Hindlimb muscle (tissue), 1 donor: ENCODE results near the gene CTXN1. TPM values are rescaled to one million over a fixed set of nuclear protein-coding genes. Genes with fewer than 3 reads are reported as not detected.
"Not testable (repeated sequence)": the region's sequence is repeated elsewhere in the genome, so short reads cannot be mapped to it uniquely, and the experiment has no call there.

Experiments
- DNase-seq: peaks from one replicate; pipeline ENCODE4 v3.0.0-alpha.2; 2013
- polyA plus RNA-seq: library from polyadenylated mRNA; unstranded; fragments of 120-200 nt; gene quantifications from one replicate; pipeline ENCODE4 v1.2.1, GENCODE V29; 2013; ENCODE audit not compliant: insufficient read length

The CTXN1 gene
- polyA plus RNA-seq, 1 donor = 2.6 TPM

DNA sequence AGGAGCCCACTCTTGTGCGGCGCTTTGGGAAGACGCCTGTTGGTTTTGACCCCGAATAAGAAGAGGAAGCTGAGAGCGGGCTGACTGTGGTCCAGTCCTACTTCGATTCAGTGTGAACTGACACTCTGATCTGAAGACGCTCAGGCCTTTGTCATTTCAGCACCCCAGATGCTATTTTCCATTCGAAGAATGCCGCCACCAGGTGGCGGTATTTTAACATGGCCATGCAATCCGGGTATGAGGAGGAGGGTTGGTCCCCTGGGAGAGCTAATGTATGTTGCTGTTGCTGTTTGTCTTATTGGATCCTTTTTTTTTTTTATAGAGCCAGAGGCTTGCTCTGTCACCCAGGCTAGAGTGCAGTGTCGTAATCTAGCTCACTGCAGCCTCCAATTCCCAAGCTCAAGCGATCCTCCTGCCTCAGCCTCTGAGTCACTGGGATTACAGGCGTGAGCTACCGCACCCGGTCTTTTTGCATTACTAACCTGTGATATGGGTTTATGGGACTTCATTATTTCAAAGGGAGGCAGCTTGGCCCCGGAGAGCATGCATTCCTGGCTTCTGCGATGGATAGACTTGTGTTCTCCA lies 18.3 kb upstream of the CTXN1 start:
- peak; percentile 92 for DNase-seq

DNA sequence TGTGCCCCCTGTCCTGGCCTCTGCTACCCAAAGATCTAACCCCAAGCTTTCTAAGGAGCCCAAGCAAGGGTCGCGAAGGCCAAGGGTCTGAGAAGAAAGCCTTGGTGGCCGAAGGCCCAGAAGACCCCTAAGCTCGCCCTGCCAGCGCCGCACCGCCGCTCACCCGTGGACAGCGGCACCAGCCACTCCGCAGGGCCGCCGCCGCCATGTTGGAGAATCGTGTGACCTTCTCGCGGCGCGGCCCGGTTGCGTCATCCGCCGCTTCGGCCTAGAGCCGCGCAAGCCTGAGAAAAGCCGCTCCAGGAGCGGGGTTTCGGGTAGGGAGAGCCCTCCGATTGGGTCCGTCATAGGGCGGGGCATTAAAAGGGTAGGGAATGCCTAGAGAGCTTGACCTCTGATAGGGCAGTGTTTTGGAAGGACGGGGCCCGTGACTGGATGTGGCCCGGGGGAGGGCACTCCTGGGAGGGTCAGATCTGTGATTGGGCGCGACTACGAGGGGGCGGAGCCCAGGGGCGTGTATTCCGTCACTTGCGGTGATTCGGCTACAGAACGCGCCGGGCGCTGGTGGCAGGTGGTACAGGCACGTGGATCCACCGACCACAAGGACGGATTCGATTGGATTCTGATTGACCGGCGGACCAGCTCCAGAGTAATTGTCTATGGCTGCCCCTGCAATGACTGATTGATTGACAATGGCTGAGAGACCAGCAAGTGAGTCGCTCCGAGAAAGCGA lies 17.7 kb upstream of the CTXN1 start, which contains the start of gene TIMM44:
TSS of gene TIMM44 (minus strand) at position 223 of the 733 bp plus-strand sequence. CDS start at position 208, 15 bp downstream.
- peak; percentile 98 for DNase-seq

DNA sequence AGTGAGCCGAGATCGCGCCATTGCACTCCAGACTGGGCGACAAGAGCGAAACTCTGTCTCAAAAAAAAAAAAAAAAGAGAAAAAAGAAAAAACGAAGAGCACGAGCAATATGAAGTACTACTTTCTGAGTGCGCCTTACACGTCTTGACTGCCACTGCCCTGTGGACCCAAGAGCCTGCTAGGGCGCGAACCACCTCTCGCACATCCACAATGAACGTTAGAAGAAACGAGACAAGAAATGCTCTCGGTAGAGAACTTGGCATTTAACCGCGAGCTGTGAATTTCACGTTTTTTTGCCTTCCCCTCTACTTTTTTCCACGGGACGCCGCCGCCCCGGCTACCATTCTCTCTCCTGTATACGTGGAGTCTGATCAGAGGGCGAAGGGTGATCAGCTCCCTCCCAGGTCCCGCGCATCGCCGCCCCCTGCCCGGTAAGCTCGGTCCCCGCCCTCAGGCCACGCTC lies 17.1 kb upstream of the CTXN1 start:
- no peak for DNase-seq

DNA sequence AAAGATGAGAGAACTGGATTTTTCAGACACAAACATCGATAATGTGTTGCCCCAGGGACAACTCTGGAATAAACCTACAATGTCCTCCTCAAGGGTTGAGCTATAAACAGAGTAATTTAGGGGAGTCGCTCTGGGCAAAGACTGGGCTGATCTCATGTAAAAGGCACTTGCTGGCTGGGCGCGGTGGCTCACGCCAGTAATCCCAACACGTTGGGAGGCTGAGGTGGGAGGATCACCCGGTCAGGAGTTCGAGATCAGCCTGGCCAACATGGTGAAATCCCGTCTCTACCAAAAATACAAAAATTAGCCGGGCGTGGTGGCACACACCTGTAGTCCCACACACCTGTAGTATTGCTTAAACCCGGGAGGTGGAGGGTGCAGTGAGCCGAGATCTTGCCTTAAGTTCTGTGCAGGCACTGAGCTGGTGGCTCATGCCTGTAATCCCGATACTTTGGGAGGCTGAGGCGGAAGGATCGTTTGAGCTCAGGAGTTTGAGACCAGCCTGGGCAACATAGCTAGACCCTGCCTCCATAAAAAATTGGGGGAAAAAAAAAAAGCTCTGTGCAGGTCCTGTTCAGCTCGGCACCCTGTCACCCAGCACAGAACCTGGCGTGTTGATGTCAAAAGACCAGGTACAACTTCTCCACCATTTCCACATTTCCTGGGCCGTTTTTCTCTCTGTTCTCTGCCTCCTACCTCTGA lies 16.1 kb upstream of the CTXN1 start:
- no peak for DNase-seq

DNA sequence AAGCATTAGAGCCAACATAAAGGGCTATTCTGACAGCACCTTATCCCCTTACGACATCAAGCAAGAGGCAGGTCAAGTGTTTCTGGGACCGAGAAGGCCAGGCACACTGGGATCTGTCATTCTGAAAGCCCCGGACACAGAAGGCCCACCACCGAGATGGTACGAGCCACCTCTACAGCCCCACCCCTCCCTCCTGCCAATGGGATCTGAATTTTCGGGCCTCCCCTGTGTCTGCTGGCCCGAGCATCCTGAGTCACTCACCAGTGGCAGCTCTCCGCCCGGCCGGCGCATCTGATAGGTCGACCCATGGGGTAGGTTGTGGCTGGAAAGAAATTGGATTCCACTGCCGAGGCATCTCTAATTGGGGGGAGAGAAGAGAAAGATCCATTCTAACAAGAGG lies 14.9 kb upstream of the CTXN1 start:
- DNase-seq = no peak

DNA sequence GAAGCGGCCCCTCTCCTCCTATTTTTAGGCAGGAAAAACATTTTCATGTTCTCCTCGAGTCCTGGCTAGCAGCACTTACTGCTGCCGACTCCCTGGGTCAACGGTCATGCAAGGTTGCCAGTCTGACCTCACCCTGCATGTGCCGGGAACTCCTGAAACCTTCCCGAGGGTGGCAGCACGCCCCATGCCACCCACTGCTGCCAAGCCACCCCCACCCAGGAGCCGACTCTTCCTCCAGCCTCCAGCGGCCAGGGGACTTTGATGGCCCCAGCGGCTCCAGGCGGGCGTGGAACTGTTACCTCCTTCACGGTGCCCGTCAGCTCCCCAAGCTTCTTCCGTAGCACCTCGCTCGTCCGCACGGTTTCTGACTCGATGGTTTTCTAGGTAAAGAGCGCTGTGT lies 8.8 kb upstream of the CTXN1 start:
- DNase-seq = no peak

DNA sequence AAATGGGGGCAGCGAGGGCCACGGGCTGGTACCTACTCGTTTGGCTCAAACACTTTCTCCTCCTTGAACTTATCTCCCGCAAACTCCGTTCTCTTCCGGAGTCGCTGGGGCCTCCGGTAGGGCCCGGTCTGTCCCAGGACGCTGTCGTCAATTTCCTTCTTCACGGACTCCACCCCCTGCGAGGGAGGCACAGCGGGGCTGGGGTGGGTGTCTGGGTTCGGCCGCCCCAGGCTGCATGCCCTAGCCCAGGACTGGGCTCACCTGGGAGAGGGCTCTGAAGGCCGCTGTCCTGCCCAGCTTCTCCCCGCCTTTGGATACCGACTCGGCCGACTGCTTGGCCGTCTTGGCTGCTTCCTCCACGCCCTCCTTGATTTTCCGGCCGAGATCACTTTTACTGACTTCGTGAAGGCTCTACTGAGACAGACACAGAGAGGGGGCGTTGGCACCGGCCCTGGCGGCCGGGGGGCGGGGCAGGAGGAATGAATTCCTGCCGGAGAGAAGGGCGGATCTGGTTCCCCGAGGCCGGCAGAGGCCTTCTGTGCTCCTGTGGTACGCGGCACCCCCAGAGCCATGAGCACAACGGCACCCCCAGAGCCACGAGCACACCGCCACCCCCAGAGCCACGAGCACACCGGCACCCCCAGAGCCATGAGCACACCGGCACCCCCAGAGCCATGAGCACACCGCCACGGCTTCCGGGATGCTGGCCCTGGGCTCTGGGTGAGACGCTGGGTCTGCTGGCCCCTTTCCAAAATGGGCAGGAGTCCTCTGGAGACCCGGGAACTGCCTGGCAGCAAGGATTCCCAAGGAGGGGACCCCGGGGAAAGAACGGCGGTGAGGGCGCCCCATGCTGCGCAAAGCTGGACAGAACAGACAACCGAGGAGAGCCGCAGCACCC lies 8.1 kb upstream of the CTXN1 start:
- DNase-seq = no peak

DNA sequence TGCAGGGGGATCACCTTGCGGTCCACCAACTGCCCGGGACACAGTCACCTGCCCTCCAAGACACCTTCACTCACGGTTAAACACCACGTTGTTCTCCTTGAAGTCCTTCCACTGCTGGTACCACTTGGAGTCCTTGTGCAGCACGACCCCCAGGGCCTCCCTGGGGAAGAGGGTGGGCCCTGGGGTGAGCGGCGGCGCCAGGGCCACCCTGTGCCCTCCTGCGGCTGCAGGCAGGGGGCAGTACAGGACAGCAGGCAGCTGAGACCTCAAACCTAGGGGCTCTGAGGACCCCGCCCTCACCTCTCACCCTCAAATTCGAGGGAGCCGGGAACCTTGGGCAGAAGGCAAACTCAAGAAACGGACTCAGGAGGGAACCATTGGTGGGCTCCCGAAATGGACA lies 7.5 kb upstream of the CTXN1 start:
- DNase-seq = no peak

DNA sequence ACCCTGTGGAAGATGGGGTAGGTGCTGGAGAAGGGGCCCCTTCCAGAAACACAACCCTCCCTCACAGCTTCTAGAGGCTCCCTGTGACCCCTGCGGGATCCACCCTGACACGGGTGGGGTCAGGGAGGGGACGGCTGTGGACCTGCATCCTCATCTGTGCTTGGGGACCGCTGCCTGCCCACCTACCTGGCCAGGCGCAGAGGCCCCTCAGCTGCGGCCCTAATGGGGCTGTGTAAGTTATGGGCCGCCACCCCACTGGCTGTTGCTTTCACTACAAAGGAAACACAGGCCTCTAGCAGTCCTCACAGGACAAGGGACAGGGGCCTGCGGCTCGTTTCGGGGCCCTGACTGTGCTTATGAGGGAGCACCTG lies 7.0 kb upstream of the CTXN1 start:
- DNase-seq = no peak

DNA sequence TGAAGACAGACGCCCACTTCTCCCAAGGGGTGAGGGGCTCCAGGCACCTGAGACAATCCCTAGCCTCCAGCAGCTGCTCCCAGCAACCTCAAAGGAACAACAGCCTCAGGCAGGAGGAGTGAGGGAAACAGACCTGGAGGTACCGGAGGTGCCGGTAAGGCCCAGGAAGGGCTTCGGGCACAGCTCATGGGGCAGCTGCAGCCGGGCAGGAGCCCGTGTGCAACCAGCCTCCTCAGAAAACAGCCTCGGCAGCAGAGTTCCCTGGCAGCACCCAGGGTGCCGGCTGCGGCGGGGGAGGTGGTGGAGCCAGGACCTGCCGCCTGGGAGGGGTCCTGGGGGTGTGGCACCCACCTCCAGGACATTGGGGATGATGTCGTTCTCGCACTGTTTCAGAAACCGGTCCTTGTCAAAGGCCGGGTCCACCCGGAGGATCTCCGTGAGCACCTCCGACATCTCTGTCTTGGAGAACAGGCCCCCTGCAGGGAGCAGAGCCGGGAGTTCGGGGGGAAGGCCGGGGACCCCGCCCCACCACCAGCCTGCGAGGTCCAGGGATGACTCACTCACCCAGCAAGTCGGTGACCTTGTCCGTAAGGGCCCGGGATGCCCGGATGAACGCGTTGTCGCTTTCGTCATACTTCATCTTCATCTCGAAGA lies 6.5 kb upstream of the CTXN1 start:
- no peak for DNase-seq

DNA sequence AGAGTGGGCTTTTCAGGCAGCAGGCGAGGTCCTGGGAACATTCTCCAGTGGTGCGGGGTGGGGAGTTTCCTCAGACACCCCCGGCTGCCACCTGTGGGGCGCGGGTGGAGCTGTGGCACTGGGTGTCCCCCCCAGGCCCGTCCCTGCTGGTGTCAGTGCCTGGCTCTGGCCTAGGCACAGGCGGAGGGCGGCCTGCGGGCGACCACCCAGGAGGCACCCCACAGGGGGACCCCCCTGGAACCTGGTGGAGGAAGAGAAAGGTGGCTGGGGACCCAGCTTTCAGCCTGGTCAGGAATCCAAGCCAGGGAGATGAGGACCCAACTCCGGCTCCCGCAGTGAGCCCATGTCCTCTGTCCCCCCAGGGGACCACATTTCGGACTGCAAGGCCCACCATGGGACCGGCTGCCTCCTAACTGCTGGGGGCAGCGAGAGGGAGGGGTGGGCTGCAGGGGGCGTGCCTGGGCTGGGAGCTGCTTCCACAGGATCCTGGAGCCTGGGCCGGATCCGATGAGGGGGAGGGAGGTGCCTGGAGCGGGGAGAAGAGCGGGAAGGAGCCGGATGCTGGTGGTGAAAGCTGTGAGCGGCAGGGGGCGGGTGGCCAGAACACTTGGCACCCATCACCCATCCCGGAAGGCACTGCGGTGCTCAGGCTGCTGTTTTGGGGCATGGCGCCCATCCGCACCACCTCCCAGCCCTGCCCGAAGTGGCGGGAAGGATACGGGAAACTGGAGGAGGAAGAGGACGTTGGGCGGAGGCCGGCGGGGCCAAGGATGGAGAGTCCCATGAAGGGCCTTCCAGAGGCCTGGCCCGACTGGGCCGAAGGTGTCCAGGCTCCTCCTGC lies 5.5 kb upstream of the CTXN1 start:
- DNase-seq = no peak

DNA sequence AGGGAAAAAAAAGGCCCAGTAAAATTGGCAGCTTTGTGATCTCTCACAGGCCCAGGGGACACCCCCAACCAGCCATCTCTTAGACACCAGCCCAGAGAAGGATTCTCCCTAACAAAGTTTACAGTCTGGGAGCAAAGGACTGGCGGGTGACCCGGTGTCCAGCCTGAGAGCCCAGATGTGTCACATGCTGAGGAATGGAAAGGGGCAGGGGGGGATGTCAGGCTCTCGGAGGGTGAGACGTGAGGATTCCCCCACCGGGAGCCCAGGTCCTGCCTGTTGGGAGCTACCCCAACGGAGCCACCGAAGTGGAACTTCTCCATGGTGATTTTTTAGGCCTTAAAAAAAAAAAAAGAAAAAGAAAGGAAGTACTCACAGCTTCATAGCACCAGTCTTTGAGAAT lies 4.8 kb upstream of the CTXN1 start:
- no peak for DNase-seq

DNA sequence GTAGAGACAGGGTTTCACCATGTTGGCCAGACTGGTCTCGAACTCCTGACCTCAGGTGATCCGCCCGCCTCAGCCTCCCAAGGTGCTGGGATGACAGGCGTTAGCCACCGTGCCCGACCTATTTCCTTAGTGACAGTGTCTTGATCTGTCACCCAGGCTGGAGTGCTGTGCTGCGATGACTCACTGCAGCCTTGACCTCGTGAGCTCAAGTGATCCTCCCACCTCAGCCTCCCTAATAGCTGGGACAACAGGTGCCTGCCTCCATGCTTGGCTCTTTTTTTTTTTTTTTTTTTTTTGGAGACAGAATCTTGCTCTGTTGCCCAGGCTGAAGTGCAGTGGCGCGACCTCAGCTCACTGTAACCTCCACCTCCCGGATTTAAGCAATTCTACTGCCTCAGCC lies 4.1 kb upstream of the CTXN1 start:
- DNase-seq = not testable (repeated sequence)

DNA sequence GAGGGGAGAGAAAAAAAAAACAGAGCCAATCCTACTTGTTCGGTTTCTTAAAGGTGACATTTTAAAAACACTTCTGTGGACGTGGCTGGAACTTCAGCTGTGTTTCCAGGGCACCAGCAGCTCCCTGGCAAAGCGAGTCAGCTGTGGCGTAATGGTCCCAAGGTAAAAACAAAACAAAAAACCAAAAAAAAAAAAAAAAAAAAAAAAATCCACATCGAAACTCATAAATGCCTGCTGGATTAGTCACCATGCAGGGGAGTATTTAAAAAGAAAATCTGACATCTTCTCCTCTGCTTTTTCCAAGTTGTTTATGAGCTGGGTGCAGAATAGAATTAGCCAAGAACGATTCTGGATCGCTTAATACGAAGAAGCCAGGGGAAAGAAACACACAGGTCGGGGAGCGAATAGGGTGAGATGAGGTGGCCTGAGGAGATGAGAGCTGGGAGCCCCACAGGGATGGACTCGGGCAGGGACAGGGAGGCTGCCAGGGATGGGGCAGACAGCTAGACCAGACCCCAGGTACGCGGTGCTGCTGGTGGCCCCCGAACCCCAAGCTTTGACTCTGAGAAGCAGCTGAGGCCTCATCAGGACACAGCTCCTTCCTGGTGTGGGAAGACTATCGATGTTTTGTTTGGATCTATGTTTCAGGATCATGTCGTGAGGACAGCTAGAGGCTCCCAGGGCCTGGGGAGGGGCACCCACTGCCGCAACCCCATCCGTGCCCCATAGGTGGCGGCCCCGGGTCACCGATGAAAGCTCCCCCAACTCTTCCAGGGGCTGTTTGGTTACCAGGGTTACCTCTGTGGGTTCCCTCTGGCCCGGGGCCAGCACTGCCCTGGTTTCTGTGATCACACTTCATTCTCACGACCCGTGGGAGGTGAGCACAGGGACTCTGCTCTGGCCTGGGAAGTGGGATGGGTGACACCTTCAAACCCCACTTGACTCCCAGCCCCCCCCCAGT lies 3.1 kb upstream of the CTXN1 start:
- DNase-seq = no peak

DNA sequence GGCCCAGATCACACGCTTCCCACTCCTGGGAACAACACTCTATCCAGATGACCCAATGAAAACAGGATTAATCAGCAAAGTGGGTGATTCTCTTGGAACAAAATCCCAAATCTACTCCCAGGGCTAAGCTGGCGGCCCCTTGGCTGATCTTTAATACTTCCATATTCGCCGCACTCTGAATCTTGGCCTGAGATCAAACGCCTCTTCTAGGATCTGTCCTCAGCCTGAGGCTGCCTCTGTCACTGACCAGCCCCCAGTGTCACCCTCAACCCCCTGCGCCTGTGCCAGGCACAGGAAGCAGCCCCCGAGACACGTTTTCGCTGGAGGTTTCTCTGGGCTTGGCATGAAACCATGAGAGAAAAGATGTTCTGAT lies 2.4 kb upstream of the CTXN1 start:
- DNase-seq = no peak

DNA sequence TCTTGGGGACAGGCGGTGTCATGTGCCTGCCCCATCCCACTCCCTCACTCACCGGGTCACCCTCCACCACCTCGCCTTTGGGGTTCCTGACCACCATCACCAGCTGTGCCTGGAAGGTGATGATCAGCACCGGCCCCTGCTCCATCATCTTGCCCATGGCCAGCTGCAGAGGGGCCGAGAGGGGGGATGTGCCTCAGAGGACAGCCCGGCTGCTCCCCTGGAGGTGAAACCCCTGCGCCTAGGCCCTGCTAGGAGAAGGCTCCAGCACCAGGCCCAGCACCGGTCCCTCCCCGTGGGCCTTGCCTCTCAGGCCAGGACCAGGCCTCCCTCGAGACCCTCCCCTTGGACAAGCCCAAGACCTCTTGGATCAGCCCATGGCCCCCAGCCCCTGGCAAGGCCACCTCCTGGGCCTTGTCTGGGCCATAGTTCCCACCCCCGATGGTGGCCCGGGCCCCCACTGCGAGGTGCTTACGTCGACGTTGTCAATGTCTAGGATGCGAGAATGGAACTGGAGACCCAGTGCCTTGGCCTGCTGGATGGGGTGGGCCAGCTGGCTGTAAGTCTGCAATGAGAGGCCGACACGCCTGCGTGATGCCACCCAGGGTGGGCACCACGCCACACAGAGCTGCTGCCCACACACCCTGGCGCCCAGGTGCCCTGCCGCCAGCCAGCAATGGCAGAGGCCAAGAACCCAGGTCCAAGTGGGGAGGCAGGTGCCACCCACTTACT lies 1.8 kb upstream of the CTXN1 start:
- no peak for DNase-seq

DNA sequence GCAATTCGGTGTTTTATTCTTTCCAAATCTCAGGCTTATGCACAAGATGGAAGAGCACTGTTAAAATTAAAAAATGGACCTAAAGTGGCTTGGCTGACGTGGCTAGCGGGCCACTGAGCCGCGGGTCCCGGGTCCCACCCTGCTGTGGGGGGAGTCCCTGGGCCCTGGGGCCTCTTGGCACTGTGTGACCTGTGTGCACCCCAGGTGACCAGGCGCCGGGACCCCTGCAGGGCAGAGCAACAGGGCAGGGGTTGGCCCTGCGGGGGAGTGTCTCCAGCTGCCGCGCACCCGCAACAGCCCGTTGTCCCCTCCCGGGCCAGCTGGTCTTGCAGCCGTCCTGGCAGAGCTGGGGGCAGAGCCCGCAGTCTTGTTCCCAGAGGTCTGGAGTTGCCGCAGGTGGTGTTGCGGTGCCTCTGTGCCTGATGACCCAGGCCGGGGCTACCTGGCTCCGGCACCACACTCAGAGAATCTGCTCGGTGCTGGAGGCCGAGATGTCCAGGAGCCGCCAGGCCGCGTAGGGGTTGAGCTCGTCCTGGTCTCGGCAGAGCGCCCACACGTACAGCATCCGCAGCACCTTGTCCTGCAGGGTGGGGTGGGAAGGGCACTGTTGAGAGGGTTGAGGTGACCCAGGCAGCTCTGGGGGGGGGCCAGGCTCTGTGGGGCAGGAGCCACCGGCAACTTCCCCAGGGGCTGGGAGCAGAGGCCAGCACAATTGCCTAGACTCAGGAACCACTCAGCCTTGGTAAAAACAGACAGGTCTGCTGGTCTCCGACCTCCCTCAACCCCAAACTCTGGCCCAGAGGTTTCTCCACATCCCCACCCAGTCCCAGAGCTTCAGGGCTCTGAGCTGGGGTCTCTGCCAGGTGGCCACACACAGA lies 1.0 kb upstream of the CTXN1 start:
- DNase-seq = no peak

DNA sequence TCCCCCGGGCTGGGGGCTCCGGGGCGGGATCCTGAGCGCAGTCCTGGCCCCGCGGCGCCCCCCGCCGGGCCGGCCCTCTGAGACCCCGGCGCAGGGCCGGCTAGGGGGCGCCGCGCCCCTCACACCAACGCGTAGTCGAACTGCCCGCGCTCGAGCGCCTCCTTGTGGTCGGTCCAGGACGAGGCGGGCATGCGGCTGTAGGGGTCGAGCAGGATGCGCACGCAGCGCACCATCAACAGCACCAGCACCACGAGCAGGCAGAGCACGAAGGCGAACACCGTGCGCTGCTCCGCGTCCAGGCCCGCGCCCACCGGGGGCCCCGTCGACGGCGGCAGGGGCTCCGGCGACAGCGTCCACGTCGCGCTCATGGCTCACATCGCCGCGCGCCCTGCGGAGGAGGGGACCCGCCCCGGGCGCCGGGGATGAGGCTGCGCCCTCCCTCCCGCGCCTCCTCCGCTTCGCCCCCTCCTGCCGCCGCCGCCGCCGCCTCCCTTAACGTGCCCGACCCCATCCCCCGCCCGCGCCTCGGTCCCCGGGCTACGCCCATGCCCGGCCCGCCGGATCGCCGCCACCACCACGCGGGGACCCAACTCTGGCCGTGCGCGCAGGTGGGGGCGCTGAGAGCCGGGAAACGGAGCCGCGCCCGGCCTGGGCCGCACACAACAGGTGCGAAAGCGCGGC lies 624 bp downstream of the CTXN1 start:
- peak; percentile 80 for DNase-seq
